GM10248 (cell line): ENCODE data around the gene OIP5.
A peak's percentile ranks its signal among the peaks of the same experiment; 100 is the strongest.
"Not testable (repeated sequence)": the region's sequence is repeated elsewhere in the genome, so short reads cannot be mapped to it uniquely, and the experiment has no call there.

Experiments
- CTCF ChIA-PET: fragments of 300-600 bp; sonication (Branson Sonifier 250); formaldehyde crosslinking; extraction: SDS; loops from one replicate; lab custom pipeline; 2021; ENCODE audit warnings: antibody characterized with exemption; lab: Yijun Ruan, JAX
- POLR2A ChIA-PET: fragments of 350-650 bp; sonication (Branson Sonifier 250); formaldehyde crosslinking; extraction: SDS; loops from one replicate; lab custom pipeline; 2020; ENCODE audit warnings: antibody characterized with exemption; lab: Yijun Ruan, JAX
- DNase-seq: peaks from one replicate; pipeline ENCODE4 v3.0.0; 2012; ENCODE audit errors: extremely low spot score
- TF ChIP-seq, protein P1 (sequence below): IDR thresholded peaks from 2 replicates; pipeline ENCODE4 v1.5.1; 2012; ENCODE audit warnings: mild to moderate bottlenecking, low read depth; ENCODE audit errors: extremely low read depth, missing control alignments, control extremely low read depth

Gene OIP5

DNA sequence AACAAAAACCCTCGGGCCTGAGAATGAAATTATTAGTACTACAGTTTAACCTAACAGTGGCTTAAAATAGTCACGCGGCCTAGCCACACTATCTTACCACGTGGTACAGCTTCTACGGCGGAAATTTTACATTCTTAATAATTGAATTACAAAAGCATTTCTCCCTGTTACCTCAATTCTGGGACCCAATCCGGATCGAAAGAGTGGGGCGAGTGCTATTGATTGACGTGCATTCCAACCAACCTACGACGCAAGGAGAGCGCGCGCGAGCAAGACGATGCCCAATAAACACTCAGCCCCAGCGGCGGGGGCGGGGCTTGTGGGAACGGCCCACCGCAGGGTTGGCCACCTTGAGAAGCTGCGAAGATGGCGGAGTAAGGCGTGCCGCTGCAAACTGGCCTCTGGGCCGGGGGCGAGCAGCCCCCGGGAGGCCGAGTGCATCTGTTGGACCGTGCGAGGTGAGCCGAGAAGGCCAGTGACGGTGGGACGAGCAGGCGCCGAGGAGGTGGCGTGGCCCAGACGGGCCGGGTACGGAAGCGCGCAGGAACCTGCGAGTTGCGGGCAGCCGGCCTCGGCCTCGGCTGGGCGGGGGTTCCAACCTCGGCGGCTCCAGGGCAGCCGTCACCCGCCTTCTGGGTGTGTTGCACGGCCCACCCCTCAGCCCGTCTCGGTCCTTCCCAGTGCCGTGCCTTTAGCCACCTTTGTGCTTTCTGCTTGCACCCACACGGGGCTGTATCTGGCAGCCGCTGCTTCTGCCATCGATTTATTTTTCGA is 48.6 kb downstream of the OIP5 start:
- ChIA-PET POLR2A (interaction anchor here (0.6 to 0.7 kb wide), 3 partner anchors 33 to 719 kb away, joined by 4 to 5 read pairs (median 5); partner anchors contain the start of gene CCDC32), CTCF (interaction anchor here (1.0 to 1.1 kb wide), 2 partner anchors 26 to 53 kb away, joined by 3 to 4 read pairs; partner anchors contain the start of gene CHP1)
- TF ChIP-seq, protein P1, sequence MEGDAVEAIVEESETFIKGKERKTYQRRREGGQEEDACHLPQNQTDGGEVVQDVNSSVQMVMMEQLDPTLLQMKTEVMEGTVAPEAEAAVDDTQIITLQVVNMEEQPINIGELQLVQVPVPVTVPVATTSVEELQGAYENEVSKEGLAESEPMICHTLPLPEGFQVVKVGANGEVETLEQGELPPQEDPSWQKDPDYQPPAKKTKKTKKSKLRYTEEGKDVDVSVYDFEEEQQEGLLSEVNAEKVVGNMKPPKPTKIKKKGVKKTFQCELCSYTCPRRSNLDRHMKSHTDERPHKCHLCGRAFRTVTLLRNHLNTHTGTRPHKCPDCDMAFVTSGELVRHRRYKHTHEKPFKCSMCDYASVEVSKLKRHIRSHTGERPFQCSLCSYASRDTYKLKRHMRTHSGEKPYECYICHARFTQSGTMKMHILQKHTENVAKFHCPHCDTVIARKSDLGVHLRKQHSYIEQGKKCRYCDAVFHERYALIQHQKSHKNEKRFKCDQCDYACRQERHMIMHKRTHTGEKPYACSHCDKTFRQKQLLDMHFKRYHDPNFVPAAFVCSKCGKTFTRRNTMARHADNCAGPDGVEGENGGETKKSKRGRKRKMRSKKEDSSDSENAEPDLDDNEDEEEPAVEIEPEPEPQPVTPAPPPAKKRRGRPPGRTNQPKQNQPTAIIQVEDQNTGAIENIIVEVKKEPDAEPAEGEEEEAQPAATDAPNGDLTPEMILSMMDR = no peak
- DNase-seq = peak; percentile 99

- not testable (repeated sequence) for DNase-seq
- CTCF ChIA-PET = interaction anchor here (1.0 to 1.1 kb wide), 2 partner anchors 27 to 52 kb away, joined by 3 to 4 read pairs; partner anchors contain the start of gene CHP1
- POLR2A ChIA-PET = interaction anchor here (0.6 to 0.7 kb wide), 3 partner anchors 34 to 718 kb away, joined by 4 to 5 read pairs (median 5); partner anchors contain the start of gene CCDC32
These were observed 49.3 kb downstream of the OIP5 start for GRCh38 chr15:41282980-41283652.

- CTCF ChIA-PET, DNase-seq, POLR2A ChIA-PET: not testable (repeated sequence)
These were observed 50.0 kb downstream of the OIP5 start for GRCh38 chr15:41282436-41282835.

GRCh38 chr15:41281236-41281635 is 51.2 kb downstream of the OIP5 start:
- ChIA-PET CTCF (no interaction called here), POLR2A (no interaction called here)
- DNase-seq = no peak
- TF ChIP-seq, protein P1 = no peak

DNA sequence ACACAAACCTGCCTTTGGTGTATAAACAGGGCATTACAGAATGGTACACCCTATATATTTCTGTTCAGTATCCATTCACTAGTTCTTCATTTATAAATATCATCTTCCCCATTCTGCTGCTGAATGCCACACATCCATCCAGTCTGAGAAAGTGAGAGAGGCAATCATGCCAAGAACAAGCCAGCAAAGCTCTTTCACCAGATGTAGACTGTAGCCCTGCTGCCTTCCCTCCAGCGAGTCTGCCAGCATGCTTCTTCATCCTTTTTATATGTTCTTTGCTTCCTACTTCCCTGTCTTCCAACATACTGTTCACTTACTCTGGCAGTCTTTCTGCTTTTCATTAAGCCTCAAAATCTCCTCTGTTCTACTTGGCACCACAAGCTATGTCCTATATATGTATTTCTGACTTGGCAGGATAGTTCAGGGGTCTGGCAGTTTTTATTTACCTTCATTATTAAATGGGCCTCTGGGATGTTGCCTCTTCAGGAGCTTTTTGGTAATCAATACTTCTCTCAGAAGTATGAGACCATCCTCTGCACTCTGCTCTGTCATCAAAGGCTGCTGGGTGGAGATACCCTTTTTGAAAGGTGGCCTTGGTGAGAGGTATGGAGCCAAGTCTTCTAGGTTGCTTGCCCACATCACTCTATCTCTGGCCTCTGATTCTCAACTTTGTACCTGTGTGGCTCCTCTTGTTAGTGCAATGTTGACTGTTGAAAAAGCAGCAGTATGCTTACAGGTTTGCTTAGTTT is 52.7 kb downstream of the OIP5 start:
- POLR2A ChIA-PET = no interaction called here
- TF ChIP-seq, protein P1 = no peak
- CTCF ChIA-PET = interaction anchor here (1.3 kb wide), 1 partner anchor 368 kb away, joined by 3 read pairs; no protein-coding TSS in a partner anchor
- DNase-seq = no peak

DNA sequence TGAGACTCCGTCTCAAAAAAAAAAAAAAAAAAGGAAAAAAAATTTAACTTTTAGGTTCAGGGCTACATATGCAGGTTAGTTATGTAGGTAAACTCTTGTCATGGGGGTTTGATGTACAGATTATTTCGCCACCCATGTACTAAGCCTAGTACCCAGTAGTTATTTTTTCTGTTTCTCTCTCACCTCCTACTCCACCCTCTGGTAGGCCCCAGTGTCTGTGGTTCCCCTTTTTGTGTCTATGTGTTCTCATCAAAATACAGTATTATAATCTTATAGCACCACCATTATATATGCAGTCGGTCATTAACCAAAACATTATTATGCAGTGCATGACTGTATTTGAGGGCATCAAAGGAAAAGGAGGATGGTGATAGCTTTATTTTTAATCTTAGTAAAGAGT is 54.1 kb downstream of the OIP5 start:
- POLR2A ChIA-PET = no interaction called here
- CTCF ChIA-PET = interaction anchor here (1.0 kb wide), 1 partner anchor 9 kb away, joined by 3 read pairs; no protein-coding TSS in a partner anchor
- TF ChIP-seq, protein P1 = no peak
- no peak for DNase-seq

- no peak for DNase-seq
- POLR2A ChIA-PET = no interaction called here
- TF ChIP-seq, protein P1 = no peak
- CTCF ChIA-PET = no interaction called here
These were observed 55.6 kb downstream of the OIP5 start for GRCh38 chr15:41276831-41277230.
